MM.1S (cell line): ENCODE data around the gene SETD5.

Experiments
- CTCF ChIP-seq: fragments of 300-600 bp; sonication (generic); IDR thresholded peaks from 2 replicates; pipeline ENCODE4 v1.5.1; 2016; ENCODE audit warnings: antibody characterized with exemption, low read length, mixed read lengths
- EZH2 ChIP-seq: fragments of 300-600 bp; sonication (generic); optimal IDR thresholded peaks from 2 replicates; pipeline ENCODE3; 2017; ENCODE audit warnings: low read depth, mild to moderate bottlenecking, antibody characterized with exemption, low read length, mixed read lengths

- no peak for TF ChIP-seq CTCF
- no peak for TF ChIP-seq EZH2
Measured at GRCh38 chr3:9362731-9363530, 34.5 kb upstream of the SETD5 start, which contains the start of gene THUMPD3.
